Stimulated activated CD4-positive, alpha-beta T cell treated with anti-CD3 and anti-CD28 coated beads, TNF-alpha, amount 100 ng/mL, for 48 hours (primary cell): Measurements from ENCODE around the gene ZNRF4.
"Not testable (repeated sequence)": the region's sequence is repeated elsewhere in the genome, so short reads cannot be mapped to it uniquely, and the experiment has no call there.

Source experiments
- DNase-seq, 3 donors: peaks; one replicate each; pipeline ENCODE4 v3.0.0-alpha.2; 2020; ENCODE audit warnings: low read depth in 3 of 3

ZNRF4 gene

DNA sequence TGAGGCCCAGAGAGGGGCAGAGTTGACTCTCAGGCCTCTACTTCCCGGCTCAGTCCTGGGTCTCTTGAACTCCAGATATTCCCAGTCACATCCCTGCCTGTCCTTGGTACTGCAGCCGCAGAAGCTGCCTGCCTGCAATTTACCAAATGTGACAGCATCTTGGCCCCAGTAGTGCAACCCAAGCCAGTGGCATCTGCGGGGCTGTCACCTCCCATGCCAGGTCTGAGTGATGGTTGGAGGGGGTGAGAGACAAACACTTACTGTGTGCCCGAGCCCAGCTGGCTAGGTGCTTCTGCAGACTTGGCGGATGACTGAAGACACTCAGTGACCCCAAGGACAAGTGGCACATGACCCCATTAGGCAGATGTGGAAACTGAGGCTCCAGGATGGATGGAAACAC, 18.4 kb downstream of the ZNRF4 start:
- DNase-seq: no peak

DNA sequence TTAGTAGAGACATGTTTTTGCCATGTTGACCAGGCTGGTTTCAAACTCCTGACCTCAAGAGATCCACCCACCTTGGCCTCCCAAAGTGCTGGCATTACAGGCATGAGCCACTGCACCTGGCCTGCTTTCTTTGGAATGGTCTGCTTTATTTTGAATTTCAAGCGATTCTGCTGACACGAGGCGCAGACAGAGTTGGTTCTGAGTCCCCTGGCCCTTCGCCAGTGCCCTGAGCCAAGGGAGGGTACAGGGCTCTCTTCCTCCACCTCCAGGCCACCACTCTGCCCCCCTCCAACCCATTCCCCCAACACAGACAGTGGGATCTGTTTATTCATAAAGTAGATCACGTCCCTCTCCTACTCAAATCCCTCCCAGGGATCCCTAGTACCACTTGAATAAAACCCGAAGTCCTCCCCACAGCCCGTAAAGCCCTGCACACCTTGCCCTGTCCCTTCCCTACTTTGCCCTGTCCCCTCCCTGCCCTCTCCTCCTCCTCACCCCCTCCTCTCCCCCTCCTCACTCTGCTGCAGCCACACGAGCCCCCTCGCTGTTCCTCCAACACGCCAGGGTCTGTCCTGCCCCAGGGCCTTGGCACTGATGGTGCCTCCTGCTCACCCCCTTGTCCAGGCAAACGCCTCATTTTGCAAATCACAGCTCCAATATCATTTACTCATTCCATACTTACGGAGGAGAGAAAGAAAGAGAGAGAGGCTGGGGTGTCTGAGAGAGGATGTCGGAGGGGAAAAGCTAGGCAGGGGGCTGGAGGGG, 22.4 kb downstream of the ZNRF4 start:
- no peak for DNase-seq

- DNase-seq: no peak
Measured at GRCh38 chr19:5478241-5478924, 23.2 kb downstream of the ZNRF4 start.

DNA sequence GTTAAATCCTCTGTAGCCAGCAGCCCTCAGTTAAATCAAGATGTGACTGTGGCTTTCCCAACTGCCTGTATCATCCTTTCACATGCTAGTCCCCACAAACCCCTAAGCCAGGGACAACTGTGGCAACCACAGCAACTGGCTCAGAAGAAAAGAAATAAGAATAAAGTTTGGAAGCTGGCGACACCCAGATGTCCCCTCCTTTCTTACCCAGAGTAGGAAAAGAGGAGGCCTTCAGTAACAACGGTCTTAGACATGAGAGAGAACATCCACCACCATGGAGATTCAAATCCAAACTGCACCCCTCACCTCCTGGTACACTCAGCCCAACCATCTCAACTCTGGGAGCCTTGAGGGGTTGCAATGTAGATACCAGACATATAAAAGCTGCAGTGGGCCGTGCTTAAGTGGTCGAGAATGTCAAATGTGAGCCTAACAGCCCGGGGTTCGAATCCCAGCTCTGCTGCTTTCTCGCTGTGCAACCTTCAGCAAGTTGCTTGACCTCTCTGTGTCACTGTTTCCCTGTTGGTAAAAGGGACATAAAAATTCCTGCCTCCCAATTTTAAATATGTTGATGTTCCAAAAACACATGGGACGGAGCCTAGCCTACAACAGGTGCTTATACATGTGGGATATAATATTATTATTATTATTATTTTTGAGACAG, 23.8 kb downstream of the ZNRF4 start:
- DNase-seq: no peak

DNA sequence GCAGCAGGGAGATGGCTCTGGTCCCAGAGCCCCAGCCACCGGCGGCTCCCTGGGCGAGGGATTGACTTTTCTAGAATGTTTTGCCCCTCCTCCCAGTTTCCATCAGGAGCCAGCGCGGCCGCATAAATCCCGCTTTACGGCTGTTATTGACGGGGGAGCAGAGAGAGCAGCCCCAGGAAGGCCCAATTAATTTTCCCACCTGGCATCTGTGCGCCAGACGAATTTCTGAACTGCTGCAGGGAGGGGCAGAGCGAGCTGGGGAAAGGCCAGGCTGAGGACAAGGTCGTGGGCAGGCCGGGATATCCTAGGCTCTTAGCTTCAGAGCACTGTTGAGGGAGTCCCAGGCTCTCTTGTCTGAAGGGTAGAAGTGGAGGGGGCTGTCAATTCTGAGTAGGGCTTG, 24.7 kb downstream of the ZNRF4 start:
- no peak for DNase-seq

GRCh38 chr19:5480427-5480836, 25.2 kb downstream of the ZNRF4 start:
- DNase-seq: peak; percentile 4 to 10 (median 6)

DNA sequence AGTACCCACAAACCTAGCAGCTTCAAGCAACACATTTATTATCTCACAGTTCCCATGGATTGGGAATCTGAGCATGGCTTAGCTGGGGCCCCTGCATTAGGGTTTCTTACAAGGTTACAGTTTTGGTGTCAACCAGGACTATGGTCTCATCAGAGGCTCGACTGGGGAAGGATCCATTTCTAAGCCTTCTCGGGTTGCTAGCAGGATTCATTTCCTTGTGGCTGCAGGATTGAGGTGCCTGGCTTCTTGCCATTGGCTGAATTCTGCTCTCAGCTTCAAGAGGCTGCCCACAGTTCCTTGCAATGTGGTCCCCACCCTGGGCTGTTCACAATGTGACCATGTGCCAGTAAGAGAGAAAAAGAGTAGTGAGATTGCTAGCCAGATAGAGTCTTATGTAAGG, 26.7 kb downstream of the ZNRF4 start:
- no peak for DNase-seq

DNA sequence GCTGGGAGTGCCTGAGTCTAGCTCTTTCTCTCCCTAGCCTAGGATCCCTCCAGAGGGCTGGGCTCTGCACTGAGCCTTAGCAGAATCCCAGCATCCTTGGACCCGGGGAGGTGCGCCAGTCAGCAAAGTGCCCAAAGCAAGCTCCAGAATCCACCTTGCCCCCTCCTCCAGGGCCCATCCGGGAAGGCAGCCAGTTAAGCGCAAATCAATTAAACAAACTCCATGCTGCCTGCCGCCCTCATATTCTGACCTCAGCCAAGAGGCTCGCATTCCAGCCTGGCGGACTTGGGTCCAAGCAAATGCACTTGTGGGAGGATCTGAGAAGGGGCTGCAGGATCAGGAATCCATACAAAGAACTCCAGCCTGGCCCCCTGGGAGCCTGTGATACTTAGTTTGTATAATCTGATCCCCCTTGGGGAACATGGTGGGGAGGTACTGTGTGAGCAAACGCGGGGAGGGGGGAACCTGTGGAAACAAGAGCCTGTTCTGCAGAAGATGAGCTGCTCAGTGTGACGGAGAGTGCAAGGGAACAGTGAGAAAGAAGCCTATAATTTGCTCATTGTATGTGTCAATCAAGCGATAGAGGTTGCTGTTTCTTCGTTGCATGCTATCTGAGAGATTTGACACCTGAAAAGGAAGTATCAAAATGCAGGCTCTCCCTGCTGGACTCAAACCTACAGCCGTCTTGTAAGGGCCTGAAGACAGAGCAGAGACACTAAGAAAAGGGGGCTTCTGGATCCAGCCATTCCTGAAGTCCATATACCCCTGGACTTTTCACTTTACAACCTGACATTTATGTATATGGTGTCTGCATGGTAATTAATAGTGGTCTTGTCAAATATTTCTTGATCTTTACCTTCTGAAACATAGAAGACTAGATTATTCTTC, 29.4 kb downstream of the ZNRF4 start:
- no peak for DNase-seq

GRCh38 chr19:5485286-5485636, 30.0 kb downstream of the ZNRF4 start:
- DNase-seq: no peak

DNA sequence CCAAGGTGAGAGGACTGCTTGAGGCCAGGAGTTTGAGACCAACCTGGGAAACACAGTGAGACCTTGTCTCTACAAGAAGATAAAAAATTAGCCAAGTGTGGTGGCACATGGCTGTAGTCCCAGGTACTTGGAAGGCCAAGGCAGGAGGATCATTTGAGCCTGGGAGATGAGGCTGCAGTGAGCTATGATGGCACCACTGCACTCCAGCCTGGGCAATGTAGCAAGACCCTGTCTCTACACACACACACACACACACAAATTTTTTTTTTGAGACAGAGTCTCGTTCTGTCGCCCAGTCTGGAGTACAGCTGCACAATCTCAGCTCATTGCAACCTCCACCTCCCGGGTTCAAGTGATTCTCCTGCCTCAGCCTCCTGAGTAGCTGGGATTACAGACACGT, 30.4 kb downstream of the ZNRF4 start:
- not testable (repeated sequence) for DNase-seq

DNA sequence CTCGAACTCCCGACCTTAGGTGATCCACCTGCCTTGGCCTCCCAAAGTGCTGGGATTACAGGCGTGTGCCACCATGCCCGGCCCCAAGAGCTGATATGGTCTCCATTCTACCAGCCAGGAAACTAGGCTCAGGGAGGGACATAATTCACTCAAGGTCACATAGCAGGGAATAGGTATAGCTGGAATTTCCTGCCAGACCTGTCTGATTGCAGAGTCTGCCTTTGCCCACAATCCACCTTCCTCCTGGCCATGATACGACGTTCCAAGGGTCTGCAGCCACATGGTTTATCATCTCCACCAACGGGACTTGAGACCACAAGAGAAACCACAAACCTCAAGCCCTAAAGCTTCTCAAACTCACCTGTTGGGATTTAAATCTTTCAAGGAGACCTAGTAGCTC, 32.0 kb downstream of the ZNRF4 start:
- no peak for DNase-seq

- DNase-seq: no peak
Measured at GRCh38 chr19:5489551-5489950, 34.3 kb downstream of the ZNRF4 start.

DNA sequence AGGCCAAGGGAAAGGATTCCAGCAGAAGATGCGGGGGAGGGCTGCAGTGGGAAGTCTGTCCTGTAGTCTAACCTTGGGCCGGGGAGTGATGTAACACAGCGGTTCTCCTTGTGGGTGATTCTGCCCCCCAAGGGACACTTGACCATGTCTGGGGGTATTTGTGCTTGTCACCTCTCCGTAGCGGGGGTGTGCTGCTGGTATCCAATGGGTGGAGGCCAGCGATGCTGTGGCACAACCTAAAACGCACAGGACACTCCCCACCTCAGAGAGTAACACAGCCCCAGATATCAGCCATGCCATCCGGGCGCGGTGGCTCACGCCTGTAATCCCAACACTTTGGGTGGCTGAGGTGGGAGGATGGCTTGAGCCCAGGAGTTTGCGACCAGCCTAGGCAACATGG, 36.3 kb downstream of the ZNRF4 start:
- no peak for DNase-seq

DNA sequence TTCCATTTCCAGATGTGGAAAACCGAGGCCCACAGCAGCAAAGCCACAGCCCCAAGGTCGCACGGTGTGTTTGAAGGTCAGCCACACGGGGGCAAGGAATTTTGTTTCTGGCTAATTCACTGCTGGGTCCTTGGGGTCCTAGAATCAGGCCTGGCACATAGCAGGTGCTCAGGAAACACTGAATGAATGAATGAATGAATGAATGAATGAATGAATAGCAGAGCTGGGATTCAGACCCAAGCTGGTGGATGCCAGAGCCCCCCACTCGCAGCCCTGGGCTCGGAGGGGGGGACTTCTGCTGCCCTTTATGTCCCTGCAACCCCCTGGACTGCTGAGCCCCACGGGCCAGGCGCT, 37.0 kb downstream of the ZNRF4 start:
- DNase-seq: no peak

DNA sequence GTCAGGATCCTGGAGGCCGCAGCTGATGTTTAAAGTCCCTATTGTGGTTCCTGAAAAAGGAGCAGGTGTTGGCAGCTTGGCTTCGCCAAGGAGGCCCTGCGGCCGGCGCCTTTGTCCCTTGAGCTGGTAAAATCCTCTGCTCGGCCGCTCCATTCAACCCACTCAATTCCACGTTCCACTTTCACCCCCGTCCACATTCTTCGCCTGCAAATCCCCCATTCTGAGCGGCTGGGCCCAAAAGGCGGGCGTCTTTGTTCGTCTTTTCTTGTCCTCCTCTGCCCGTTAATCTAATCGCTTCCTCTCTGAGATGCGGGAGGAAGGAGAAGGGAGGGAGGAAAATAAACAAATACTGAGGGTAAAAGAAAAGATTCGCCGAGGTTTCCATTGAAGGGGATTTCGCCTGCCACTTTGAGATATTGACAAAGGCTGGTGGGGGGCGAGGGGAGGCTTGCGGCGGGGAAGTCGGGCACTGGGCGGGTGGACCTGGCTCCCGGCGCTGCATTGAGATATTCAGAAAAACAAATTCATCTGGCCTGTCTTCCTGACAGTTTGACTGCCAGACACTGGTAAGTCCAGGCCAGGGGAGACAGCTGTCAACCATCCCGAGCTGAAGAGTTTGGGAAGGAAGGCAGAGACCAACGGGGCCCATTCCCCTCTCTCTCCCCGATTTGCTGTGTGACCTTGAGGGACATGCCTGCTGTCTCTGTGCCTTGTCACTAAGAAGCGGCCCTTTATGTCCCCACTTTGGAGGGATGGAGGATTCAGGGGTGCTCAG, 37.6 kb downstream of the ZNRF4 start:
- DNase-seq: no peak

GRCh38 chr19:5494773-5495172, 39.6 kb downstream of the ZNRF4 start:
- no peak for DNase-seq

DNA sequence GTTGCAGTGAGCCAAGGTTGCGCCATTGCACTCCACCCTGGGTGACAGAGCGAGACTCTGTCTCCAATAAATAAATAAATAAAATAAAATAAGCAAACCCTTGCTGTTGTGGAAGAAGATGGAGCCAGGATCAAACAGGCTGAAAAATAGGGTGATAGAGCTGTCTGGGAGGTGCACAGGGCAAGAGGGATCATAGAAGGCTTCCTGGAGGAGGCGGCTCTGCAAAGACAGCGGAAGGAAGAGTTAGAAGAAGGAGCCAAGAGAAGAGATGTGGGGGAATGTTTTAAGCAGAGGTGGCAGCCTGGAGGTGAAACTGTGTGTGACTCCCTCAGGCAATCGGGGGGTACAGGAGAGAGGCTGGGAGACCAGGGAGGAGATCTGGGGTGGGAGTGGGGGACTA, 40.6 kb downstream of the ZNRF4 start:
- DNase-seq: no peak

- DNase-seq: no peak
Measured at GRCh38 chr19:5497297-5497696, 42.1 kb downstream of the ZNRF4 start.

DNA sequence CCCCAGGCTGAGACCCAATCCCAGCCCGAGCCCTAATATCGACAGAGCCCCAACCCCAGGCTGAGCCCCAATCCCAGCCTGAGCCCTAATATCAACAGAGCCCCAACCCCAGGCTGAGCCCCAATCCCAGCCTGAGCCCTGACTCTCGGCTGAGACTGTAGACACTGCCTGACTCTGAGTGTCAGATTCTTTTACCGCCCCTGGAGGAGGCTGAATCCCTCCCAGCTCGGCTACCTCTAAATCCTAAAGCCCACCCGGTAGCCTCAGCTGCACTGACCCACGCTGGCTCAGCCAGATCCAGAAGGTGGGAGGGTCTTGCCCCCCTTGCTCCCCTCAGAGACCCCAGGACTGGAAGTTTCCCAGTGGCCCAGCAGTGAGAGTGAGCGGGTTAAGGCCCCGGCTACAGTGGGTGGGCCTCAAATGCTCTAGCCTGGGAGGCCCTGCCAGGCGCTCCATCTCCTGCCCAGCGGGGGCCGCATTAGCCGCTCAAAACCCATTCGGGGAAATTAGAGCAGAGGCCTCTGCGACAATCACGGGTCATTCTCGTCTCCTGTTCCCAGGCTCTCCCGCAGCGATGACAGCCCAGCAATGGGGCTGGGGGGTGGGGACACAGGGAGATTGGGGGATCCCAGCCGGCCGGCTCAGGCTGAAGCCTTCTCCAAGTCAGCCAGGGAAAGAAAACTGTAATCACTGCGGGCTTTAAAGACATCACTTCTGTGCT, 43.8 kb downstream of the ZNRF4 start:
- DNase-seq: no peak

- DNase-seq: no peak
Measured at GRCh38 chr19:5501907-5502306, 46.7 kb downstream of the ZNRF4 start.

- DNase-seq: no peak
Measured at GRCh38 chr19:5503598-5503997, 48.4 kb downstream of the ZNRF4 start.
